Dendritic cell treated with granulocyte-macrophage colony-stimulating factor and Interleukin-4, amounts not matched to agents 40 ng/mL and 50 ng/mL, for 4 days (primary cell): ENCODE data around the gene CHPF.

ENCODE experiments used
- H3K27ac Mint-ChIP-seq: one replicate; pipeline ENCODE4 v1.8.0; 2022; ENCODE audit warnings: mild to moderate bottlenecking, mixed read lengths
- H3K27me3 Mint-ChIP-seq: one replicate; pipeline ENCODE4 v1.8.0; 2022; ENCODE audit warnings: mild to moderate bottlenecking, mixed read lengths
- H3K36me3 Mint-ChIP-seq: one replicate; pipeline ENCODE4 v1.8.0; 2022; ENCODE audit warnings: low read depth, mixed read lengths
- H3K4me1 Mint-ChIP-seq: one replicate; pipeline ENCODE4 v1.8.0; 2022; ENCODE audit warnings: low read depth, mixed read lengths
- H3K4me3 Mint-ChIP-seq: one replicate; pipeline ENCODE4 v1.8.0; 2022; ENCODE audit warnings: mild to moderate bottlenecking, moderate library complexity, mixed read lengths
- H3K9me3 Mint-ChIP-seq: one replicate; pipeline ENCODE4 v1.8.0; 2022; ENCODE audit warnings: mixed read lengths
- intact Hi-C: fragments of 100-400 bp; cut with micrococcal nuclease; formaldehyde crosslinking; loops from one replicate; pipeline ENCODE4 v1.15.0; 2022

The CHPF gene

GRCh38 chr2:219538504-219538951 is 5.1 kb downstream of the CHPF start:
- no peak overlapping the region for H3K4me3 Mint-ChIP-seq
- H3K9me3 Mint-ChIP-seq, result no peaks in the 10 kb centered on the region
- H3K4me1 Mint-ChIP-seq, result no peaks in the 10 kb centered on the region
- intact Hi-C loops, result no loop called here
- H3K36me3 Mint-ChIP-seq, result no peaks in the 10 kb centered on the region
- no peak overlapping the region for H3K27ac Mint-ChIP-seq
- peaks cover 54% of the 10 kb centered on the region for H3K27me3 Mint-ChIP-seq

GRCh38 chr2:219537657-219538488 is 5.7 kb downstream of the CHPF start:
- intact Hi-C loops, result no loop called here

GRCh38 chr2:219536967-219537366 is 6.6 kb downstream of the CHPF start:
- Mint-ChIP-seq H3K36me3 (no peaks in the 10 kb centered on the region), H3K4me1 (no peaks in the 10 kb centered on the region), H3K27me3 (peaks cover 52% of the 10 kb centered on the region), H3K4me3 (no peak overlapping the region), H3K27ac (no peak overlapping the region), H3K9me3 (no peaks in the 10 kb centered on the region)
- intact Hi-C loops, result no loop called here

More at GRCh38 chr2:219537657-219538488, 5.7 kb downstream of the CHPF start:
- H3K4me3 Mint-ChIP-seq, result no peak overlapping the region
- no peaks in the 10 kb centered on the region for H3K9me3 Mint-ChIP-seq
- H3K36me3 Mint-ChIP-seq, result no peaks in the 10 kb centered on the region
- H3K27ac Mint-ChIP-seq, result no peak overlapping the region
- peaks cover 56% of the 10 kb centered on the region for H3K27me3 Mint-ChIP-seq
- no peaks in the 10 kb centered on the region for H3K4me1 Mint-ChIP-seq

DNA sequence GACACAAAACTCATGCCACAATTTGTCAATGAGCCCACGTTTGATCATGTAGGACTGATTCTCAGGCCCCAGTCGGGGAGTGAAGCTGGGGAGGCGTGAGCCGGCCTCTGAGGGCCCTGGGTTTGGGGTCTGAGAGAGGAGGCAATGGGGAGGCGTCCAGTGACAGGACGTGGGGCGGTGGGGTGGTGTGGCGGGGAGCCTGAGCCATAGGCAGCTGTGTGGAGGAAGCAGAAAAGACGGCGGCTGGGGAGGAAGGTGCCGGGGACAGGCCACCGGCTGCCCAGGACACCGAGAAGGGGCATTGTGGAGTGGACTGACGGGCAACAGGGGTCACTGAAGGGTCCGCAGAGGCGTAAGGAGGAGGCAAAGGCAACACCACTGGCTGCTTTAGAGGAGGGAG is 7.2 kb downstream of the CHPF start:
- Mint-ChIP-seq H3K4me1 (no peaks in the 10 kb centered on the region), H3K27me3 (peaks cover 51% of the 10 kb centered on the region), H3K36me3 (no peaks in the 10 kb centered on the region), H3K9me3 (no peaks in the 10 kb centered on the region), H3K4me3 (no peak overlapping the region), H3K27ac (no peak overlapping the region)
- intact Hi-C loops, result no loop called here

- no peaks in the 10 kb centered on the region for H3K9me3 Mint-ChIP-seq
- intact Hi-C loops, result no loop called here
- no peak overlapping the region for H3K4me3 Mint-ChIP-seq
- H3K27me3 Mint-ChIP-seq, result peaks cover 59% of the 10 kb centered on the region
- H3K36me3 Mint-ChIP-seq, result no peaks in the 10 kb centered on the region
- H3K27ac Mint-ChIP-seq, result no peak overlapping the region
- H3K4me1 Mint-ChIP-seq, result peaks cover 6% of the 10 kb centered on the region
Observed at GRCh38 chr2:219533930-219534661, 9.5 kb downstream of the CHPF start.

- no peaks in the 10 kb centered on the region for H3K9me3 Mint-ChIP-seq
- no peak overlapping the region for H3K27ac Mint-ChIP-seq
- H3K4me1 Mint-ChIP-seq, result peaks cover 6% of the 10 kb centered on the region
- intact Hi-C loops, result no loop called here
- peaks cover 69% of the 10 kb centered on the region for H3K27me3 Mint-ChIP-seq
- H3K4me3 Mint-ChIP-seq, result no peak overlapping the region
- H3K36me3 Mint-ChIP-seq, result no peaks in the 10 kb centered on the region
Observed at GRCh38 chr2:219532378-219532649, 11.3 kb downstream of the CHPF start.

DNA sequence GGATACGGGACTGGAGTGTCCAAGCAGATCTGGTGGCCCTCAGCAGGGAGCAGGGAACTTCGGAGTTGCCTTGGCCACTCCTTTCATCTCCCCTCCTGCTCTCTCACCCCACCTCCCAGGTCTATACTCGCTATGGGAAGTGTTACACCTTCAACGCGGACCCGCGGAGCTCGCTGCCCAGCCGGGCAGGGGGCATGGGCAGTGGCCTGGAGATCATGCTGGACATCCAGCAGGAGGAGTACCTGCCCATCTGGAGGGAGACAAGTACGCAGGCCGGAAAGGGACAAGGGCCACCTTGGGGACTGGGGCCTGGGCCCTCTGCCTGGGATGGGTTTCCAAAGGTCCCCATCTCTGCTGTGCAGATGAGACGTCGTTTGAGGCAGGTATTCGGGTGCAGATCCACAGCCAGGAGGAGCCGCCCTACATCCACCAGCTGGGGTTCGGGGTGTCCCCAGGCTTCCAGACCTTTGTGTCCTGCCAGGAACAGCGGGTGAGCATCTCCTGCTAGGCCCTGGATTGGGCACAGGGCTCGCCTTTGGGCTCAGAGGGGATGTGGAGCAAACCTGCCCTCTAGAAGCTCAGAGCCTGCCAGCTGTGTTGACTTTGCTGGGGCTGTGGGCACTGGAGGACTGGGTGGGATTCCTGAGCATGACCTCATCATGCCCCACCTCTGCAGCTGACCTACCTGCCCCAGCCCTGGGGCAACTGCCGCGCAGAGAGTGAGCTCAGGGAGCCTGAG is 11.8 kb downstream of the CHPF start:
- H3K27me3 Mint-ChIP-seq, result peaks cover 69% of the 10 kb centered on the region
- no peaks in the 10 kb centered on the region for H3K9me3 Mint-ChIP-seq
- no peaks in the 10 kb centered on the region for H3K36me3 Mint-ChIP-seq
- H3K27ac Mint-ChIP-seq, result no peak overlapping the region
- peaks cover 6% of the 10 kb centered on the region for H3K4me1 Mint-ChIP-seq
- intact Hi-C loops, result loop anchor here (2.0 kb wide), 1 partner anchor 129 kb away; no protein-coding TSS in a partner anchor
- no peak overlapping the region for H3K4me3 Mint-ChIP-seq

GRCh38 chr2:219530048-219530963 is 13.3 kb downstream of the CHPF start:
- H3K36me3 Mint-ChIP-seq, result no peaks in the 10 kb centered on the region
- H3K4me3 Mint-ChIP-seq, result no peak overlapping the region
- H3K27me3 Mint-ChIP-seq, result peaks cover 77% of the 10 kb centered on the region
- H3K27ac Mint-ChIP-seq, result no peak overlapping the region
- H3K9me3 Mint-ChIP-seq, result no peaks in the 10 kb centered on the region
- H3K4me1 Mint-ChIP-seq, result peaks cover 6% of the 10 kb centered on the region
- intact Hi-C loops, result loop anchor here (1.0 to 2.0 kb wide), 4 partner anchors 35 to 128 kb away; no protein-coding TSS in a partner anchor

DNA sequence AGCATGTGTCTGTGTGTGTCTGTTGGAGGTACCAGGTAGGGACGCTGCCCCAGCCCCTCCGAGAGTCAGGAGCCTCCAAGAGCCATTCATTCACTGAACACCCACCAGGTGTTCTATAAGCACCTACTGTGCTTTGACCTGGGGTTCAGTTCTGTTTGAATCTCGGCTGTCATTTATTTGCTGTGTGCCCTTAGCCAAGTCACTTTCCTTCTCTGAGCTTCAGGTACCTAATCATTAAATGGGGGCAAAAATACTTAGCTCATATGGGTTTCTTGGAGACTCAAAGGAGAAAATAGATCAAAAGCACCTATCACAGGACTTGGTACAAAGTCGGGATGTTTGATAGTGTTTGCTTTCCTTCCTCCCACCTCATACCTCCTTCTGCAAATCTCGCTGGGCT is 16.1 kb downstream of the CHPF start:
- Mint-ChIP-seq H3K27ac (no peak overlapping the region), H3K27me3 (peaks cover 90% of the 10 kb centered on the region), H3K36me3 (no peaks in the 10 kb centered on the region), H3K9me3 (no peaks in the 10 kb centered on the region), H3K4me1 (peaks cover 6% of the 10 kb centered on the region), H3K4me3 (no peak overlapping the region)
- intact Hi-C loops, result no loop called here

- peaks cover 8% of the 10 kb centered on the region for H3K4me1 Mint-ChIP-seq
- H3K9me3 Mint-ChIP-seq, result no peaks in the 10 kb centered on the region
- peaks cover 91% of the 10 kb centered on the region for H3K27me3 Mint-ChIP-seq
- no peak overlapping the region for H3K27ac Mint-ChIP-seq
- intact Hi-C loops, result no loop called here
- H3K4me3 Mint-ChIP-seq, result no peak overlapping the region
- no peaks in the 10 kb centered on the region for H3K36me3 Mint-ChIP-seq
Observed at GRCh38 chr2:219527076-219527394, 16.6 kb downstream of the CHPF start.

DNA sequence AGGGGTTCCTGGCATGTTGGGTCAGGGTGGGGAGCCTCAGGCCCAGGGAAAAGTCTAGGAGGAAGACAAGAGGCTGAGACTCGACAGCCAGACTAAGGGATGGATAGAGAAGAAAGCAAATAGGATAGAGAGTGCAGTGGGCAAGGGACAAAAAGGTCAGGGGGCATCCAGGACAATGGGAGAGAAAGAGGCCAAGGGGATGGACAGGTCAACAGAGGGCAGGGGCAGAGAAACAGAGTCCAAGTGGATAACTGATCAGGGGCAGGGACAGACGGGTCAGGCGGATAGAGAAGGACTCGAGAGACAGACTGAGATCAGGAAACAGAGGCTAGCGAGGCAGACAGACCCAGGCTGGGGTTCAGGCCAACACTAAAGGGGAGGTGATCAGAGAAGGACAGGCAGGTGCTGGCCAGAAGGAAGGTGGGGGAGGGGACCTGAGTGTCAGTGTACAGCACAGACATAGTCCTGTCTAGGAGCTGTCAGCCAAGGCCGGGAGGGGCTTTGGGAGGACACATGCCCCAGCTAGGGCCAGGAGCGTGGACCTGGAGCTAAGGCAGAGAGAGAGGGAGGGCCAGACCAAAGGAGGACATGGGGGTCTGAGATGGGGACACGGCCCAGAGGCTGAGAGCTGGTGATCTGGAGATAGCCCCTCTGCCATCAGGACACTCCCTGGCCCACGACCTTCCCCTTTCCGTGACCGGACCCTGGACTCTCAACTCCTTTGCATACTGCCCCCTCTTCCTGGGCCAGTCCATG is 17.1 kb downstream of the CHPF start:
- Mint-ChIP-seq H3K27me3 (peaks cover 93% of the 10 kb centered on the region), H3K9me3 (no peaks in the 10 kb centered on the region), H3K36me3 (no peaks in the 10 kb centered on the region), H3K4me1 (peaks cover 14% of the 10 kb centered on the region), H3K27ac (no peak overlapping the region), H3K4me3 (no peak overlapping the region)
- intact Hi-C loops, result no loop called here

GRCh38 chr2:219525533-219526232 is 17.9 kb downstream of the CHPF start:
- Mint-ChIP-seq H3K4me1 (peaks cover 14% of the 10 kb centered on the region), H3K9me3 (no peaks in the 10 kb centered on the region), H3K36me3 (no peaks in the 10 kb centered on the region), H3K27me3 (peaks cover 94% of the 10 kb centered on the region), H3K4me3 (no peak overlapping the region), H3K27ac (no peak overlapping the region)
- intact Hi-C loops, result no loop called here
